Measurements from ENCODE around the gene DDAH1.

Gene DDAH1

DNA sequence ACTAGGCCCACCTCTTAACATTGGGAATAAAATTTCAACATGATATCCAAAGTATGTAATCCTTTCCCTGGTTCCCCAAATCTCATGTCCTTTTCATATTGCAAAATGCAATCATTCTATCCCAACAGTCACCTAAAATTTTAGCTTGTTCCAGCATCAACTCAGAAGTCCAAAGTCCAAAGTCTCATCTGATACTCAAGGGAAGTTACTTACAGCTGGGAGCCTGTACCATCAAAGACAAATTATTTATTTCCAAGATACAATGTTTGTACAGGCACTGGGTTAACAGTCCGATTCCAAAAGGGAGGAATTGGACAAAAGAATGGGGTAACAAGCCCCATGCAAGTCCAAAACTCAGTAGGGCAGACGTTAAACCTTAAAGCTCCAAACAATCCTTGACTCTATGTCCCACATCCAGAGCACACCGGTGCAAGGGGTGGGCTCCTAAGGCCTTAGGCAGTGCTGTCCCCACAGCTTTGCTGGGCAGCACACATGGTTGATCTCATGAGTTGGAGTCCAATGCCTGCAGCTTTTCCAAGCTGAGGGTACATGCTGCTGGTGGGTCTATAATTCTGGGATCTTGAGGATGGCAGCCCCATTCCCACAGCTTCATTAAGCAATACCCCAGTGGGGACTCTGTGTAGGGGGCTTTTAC, 78.8 kb downstream of the DDAH1 start:
- no peak for DNase-seq

DNA sequence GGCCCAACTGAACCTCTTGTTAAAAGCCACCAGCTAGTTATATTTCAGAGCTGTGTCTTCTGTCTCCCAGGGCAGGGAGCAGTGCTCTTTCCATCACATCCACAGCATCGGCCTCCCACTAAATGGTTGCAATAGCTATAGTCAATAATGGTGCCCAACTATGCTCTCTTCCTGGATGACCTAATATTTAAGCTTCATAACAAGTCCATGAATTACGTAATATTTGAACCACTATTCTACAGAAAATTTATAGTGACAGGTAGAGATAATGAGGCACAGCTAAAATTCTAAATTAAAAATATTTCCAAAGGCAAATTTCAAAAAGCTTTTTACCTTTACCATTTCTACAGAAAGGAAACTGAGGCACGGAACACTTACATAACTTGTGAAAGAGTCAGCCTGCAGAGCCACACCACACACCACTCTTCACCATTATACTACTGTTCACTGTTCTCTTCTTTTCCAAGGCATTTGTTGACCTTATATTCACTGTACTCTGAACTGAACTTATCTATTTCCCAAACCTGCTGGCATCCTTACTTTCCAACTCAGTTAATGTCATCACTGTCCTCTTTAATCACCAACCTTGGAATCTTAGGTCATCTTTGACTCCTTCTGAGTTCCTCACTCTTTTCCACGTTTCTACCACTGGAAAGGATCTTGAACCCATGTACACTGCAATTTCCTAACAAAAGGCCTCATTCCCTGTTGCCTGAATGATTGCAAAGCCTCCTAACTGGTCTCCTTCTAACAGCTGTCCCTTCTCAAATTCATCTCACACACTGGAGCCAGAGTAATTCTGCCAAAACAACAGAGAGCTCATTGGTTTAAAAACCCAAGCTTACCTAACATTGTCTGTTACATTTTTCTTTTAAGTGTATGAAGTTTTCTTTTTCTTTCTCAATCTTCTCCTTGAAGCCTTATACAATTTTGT, 85.5 kb downstream of the DDAH1 start:
- DNase-seq: no peak

DNA sequence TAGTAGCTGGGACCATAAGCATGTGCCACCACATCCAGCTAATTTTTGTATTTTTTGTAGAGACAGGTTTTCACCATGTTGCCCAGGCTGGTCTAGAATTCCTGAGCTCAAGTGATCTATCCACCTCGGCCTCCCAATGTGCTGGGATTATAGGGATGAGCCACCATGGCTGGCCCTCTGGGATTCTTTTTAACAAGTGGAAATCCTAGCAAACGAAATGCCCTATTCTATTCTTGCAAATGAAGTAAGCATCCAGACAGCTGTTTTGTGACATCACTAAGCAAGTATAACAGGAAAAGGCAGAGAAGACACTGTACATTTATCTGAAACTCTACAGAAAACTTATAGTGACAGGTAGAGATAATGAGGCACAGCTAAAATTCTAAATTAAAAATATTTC, 86.4 kb downstream of the DDAH1 start:
- no peak for DNase-seq

DNA sequence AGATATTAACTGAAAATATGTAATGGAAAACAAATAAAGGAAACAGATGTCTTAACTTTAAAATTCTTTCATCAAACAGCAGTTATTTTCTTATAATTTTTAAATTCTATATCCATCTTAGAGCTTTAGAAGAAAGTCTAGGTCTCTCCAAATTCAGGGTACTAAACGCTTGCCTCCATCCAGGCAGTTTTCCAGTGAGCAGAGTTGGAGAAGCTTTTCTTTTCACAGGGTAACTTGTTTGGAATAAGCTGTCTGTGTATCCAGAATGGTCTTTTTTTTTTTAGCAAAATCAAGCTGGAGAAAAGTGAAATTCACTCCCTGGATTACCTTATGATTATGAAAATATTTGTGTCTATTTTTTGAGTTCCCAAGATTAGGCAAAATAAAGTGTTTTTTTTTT, 88.6 kb downstream of the DDAH1 start:
- DNase-seq: no peak

DNA sequence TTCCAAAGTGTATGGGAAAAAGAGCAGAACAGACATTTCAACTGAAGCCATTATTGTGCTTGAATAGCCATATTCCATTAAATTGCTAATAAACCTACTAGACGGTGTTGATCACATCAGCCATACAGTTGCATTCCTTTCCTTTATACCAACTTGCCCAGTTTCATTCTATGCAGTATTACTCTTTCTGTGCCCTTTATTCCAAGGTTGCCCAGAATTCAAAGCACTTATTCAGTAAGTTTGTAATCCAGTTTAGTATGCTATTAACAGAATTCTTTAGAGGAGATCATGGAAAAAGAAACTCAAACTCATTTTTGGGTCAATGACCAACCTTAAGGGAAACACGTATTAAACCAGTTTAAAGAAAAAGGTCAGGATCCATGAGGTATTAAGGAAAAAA, 89.5 kb downstream of the DDAH1 start:
- DNase-seq: no peak

DNA sequence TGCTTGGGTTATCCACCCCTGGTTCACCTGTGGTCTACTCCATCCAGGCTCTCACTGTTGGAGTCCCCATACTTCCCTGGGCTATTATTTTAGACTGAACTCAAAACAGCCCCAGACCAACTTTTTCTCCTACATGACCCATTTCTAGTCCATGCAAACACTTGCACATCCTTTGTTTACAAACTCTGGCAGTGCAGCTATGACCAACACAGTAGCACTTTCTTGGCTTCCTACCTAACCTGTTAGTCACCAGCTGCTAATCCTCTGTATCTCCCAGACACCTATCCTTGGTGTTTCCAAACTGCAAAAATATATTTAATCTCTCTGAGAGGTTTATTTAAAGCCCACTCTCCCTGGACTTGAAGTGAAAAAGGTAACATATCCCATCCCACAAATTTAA, 90.8 kb downstream of the DDAH1 start:
- DNase-seq: no peak

DNA sequence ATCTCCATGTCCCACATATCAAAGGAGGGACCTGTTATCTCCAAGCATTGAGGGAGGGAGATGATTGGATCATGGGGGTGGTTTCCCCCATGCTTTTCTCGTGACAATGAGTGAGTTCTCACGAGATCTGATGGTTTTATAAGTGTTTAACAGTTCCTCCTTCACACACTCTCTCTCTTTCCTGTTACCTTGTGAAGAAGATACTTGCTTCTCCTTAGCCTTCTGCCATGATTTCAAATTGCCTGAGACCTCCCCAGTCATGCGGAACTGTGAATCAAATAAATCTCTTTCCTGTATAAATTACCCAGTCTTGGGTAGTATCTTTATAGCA, 91.6 kb downstream of the DDAH1 start:
- DNase-seq: no peak

DNA sequence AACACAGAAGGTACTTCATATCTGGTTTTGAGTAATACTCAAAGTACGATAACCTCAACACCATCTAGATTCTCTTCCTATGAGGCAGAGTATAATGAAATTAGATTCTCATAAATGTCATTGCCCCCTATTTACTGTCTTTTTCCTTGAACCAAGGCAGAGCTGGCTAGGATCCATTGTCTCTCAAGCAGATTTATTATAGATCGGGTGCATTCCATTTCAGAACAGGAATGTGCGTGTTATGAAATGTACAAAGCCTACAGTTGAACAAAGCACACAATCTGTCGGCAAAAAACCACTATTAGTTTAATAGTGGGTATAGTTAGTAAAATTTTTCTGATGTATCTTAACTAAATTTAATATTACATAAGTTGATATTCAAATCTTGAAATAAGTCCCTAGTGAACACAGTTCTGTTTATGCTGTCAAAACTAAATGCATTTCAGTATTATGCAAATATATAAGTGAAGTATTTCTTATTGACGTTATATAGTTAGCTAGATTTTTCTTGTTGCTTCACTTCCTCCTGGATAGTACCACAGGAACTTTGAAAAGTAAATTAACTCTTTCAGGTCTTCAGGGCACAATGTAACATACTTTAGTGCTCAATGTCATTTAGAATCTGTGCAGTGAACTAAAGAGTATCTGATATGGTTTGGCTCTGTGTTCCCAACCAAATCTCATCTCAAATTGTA, 92.1 kb downstream of the DDAH1 start:
- DNase-seq: no peak

DNA sequence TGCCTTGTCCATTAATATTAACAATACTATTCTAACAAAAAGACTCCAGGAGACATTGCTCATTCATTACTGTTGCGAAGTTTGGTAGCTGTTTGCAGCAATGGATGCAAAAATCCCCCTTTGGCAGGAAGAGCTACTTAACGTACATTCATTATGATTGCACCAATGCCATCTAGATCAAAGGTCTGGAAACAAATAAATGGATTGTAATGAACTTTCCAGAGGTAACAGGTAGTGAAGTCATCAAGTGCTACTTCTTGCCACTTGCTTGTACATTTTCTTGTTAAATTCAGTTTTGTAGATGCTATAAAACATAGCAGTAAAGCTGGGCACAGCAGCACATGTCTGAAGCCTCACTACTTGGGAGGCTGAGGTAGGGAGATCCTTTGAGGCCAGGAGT, 93.9 kb downstream of the DDAH1 start:
- DNase-seq: no peak

DNA sequence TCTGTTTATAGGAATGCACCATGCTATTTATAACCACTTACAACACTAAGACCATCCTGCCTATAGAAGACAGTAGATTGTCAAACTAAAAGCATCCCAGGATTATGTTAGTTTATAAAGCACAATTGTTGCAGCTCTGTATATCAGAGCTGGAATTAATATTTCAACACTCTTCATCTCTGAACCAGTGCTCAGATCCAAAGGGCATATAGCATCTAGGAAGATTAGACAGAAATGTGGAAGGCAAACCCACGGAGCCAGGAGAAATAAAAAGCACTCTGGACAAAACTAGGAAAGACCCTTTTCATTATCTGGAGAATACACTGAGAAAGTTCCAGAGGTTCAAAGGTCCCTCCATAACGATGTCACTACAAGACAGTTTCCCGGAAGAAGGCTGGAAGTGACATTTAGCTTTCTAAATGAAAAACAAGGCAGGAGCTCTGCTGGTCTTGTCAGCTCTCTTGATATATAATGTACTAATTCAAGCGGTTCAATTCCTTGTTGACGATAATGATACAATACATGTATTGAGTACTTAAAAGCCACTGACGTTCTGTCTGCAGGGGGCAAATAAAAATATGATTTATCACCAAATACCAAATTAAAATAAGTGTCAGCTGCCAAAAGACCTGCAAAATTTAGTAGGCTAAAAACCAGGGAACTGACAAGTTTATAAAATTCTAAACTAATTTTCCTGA, 96.7 kb downstream of the DDAH1 start:
- DNase-seq: no peak

DNA sequence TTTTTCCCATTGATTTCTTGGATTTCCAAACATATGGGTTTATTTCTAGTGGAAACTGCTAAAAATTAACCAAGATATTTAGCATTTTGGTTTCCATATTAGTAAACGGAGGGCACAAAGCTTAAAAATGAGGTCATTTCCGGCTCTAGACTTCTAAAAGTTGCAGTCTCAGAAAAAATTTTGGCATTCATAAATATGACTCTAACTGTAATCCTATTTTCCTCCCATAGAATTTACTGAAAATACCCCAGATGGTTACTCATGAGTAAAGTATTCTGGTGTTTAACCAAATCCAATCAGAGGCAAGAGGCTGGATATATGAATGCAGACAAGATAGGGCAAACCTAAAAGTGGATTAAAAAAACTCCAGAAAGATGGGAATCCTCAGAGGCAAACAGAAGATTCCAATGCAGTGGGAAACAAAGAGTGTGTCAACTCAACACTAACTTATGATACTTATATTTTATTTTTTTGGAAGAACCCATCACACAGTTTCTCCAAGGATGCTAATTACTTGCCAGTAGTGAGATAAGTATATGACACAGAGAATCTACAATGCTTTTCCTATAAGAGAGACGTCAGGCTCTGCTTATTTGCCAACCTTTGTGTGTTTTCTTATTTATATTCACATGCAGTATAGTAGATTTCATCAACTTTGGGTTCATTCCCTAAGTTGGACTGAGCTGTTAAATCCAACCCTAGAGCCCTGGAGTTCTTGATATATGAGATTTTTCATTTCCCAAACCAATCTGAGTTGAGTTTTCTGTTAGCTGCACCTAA, 98.4 kb downstream of the DDAH1 start:
- DNase-seq: no peak

DNA sequence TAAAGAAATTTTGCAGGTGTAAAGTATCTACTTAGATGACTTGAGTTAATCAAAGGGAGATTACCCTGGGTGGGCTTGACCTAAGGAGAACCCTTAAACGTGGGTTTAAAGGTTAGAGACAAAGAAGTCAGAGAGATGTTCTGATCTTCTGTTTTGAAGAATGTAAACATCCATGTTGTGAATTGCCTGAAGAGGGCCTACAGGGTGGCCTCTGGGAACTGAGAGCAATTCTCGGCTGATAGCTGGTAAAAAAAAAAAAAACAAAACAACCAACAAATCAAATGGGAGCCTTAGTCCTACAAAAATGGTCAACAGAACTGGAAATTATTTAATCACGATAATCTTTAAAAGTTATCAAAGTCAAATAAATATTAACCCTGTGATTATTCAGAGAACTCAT, 99.1 kb downstream of the DDAH1 start:
- no peak for DNase-seq

DNA sequence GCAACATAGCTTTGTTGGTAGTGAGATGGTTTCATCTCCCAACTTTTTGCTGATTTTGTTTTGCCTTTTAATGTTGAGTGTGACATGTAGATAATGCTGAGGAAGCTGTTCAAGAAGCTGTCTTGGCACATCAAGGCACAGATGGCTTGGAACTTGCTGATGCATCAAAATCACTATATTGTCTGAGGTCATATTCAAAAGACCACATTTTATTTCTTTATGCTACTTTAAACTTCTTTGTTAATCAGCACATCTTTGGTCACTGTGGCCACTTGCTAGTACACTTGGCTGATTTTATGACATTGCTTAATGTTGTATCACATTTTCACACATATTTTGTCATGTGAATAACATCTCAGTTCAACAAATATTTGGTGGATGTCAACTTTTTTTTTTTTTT, 101.4 kb downstream of the DDAH1 start:
- DNase-seq: no peak

DNA sequence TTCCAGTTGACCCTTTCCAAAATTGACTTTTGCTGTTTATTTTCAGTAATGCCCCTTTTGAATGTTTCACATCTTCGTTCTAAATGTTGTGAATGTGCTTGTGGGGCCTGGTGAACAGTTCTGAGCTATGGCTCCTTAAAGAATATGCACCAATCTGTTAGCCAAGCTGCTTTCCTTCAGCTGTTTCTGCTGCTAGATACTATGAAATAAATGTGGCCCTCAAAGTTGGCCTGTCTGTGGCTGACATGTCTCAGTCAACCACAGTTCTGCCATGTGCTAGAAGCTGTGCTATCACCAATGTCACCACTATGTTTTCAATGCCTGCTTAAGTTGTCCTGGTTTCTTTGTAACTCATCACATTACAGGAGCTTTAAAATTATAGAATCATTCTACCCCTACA, 101.9 kb downstream of the DDAH1 start:
- DNase-seq: no peak

DNA sequence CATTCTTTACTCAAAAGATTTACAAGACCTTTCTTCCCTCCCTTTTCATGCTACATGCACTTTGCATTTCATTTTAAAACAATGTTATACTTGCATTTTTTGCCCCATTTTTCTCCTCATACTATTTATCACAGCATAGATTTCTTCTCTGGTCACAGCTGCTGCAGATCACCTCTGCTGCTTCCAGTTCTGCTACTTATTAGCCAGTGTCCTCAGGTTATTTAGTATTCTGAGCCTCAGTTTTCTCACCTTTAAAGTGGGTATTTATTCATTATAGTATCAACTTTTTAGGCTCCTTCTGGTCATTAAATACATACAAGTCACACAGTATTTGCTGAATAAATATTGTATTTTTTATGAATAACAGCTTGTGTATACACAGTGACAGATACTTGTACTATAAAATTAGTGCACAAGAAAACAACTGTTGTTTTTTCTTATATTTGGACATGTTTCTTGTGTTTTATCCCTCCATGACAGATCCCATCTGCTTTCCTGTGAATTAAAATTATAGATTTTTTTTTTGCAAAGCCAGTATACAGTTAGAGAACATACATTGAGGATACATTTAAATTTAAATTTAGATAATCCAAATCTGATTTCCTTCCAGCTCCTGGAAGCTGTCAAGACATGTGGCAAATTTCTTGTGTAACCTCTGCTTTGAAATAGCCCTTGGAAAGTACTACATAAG, 103.2 kb downstream of the DDAH1 start:
- no peak for DNase-seq

DNA sequence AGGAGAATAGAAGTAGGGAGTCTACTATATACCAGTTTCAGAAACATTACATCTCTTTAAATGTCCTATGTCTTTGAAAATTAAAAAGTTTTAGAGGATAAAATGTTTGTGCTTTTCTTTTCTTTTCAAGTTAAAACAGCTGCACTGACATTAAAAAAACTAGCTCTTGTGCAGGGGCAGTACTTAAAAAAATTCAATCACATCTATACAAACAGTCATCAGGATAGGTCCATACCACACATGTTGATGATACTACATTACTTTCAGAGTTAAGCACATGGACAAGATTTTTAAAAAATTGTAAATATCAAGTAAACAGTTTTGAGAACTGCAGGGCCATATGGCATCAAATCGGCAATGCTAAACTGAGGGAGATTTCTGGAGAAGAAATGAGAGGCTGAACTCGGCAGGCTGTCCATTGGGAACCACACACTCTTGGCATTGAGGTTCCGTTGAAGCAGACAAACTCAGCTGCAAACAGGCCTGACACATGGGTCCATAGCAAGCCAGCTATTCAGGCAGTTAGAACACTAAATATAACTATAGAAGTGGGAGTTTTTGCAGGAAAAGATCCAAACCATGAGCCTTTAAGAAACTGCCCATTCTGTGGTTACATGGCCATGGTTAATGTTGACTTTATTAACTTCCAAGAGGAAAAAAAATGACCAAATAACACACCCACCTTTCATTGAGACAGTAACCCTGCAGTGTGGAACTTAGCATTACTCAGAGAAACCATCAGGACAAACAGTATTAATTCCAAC, 104.0 kb downstream of the DDAH1 start:
- no peak for DNase-seq

DNA sequence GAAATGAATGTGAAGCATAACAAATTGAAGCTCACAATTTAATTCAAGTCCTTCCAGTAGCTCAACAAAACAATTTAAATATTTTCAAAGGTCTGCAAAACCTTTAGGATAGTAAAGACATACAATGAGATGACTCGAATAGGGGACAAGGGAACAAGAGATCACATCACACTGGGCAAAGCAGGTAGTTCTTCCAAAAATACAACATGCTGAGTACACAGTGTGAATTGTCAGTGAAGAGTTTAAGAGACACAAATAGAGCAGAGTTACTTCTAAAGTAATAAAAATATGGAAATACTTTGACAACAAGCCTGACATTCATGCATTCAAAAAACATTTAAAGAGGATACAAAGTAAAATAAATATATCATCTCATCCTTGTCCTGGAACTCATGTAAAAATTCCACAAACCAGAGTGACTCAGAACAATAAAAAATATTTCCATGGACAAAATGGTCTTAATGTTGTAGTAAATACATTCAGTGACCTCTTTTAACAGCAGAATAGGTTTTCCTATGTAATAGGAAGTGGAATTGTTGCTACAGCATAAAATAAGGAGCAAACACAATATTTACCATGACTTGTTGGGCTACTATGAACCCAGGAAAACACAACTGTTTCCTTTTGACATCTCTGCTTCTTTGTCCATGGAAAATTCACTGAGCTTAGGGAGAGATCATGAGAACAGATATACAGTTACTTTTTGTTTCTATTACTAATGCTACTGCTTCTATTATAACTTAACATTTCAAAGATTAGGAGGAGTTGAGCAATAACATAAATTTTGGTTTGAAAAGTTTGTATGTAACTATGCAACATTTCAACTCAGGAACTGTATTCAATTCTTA, 104.9 kb downstream of the DDAH1 start:
- no peak for DNase-seq

DNA sequence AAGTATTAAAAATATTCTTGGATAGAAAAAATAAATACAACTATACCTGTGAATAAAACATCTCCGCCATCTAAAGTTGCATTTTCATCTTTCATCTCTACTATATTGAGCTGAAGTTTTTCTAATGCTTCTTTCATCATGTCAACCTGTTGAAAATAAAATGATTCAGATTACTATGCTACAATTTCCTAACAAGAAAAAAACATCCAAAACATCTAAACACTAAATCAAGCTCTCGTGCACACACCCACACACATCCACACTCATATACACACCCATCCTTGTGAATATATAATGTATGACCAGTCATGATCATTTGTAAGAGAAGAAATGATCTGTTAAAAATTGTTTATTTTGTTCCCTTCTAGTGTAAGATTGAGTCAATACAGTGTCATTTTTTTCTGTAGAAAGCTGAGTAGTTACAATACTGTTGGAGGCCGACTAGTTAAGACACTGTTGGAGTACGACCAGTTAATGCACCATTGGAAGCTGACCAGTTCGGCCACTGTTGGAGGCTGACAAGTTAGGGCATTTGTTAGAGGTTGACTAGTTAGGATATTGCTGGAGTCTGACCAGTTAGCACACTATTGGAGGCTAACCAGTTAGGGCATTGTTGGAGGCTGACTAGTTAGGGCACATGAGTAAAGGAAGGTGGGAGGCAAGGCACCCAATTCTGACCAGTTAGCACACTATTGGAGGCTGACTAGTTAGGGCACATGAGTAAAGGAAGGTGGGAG, 106.1 kb downstream of the DDAH1 start:
- no peak for DNase-seq

DNA sequence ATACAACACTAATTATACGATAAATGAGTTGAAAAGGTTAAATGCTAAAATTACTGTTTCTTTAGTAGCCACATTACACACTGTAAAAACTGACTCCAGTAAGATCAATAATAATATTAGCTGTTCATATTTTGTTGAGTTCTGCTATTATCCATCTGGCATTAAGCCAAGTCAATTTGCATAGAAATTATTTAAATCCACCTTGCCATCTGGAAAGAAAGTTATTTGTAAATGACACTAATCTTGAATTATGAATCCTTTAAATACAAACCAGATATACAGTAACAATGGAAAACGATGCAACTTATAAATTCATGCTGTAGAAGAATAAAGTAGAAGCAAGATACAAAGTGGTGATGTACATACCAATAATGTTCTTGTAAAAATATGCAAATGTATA, 107.1 kb downstream of the DDAH1 start:
- no peak for DNase-seq

Measured in activated CD4-positive, alpha-beta T cell treated with anti-CD3 and anti-CD28 coated beads, Interleukin-2, amount 50 U/mL, for 1 hour (primary cell).